GM12878 (cell line): ENCODE results near the gene ATP13A2. TPM values are rescaled to one million over a fixed set of nuclear protein-coding genes. Genes with fewer than 3 reads are reported as not detected.

Source experiments
- ATAC-seq: fragments of 200-7000 bp; cut with Tn5 transposase; 3 replicates; pipeline ENCODE4 v1.9.1; 2020; ENCODE audit warnings: mild to moderate bottlenecking, moderate library complexity
- BruUV-seq: library from RNA; stranded (reverse); fragments of 400-500 nt; replicated peaks from 2 replicates; lab custom pipeline; 2021; lab: Mats Ljungman, UMichigan
- CTCF ChIA-PET: fragments of 300-600 bp; sonication (Branson Sonifier 250); formaldehyde crosslinking; extraction: SDS; loops from one replicate; lab custom pipeline; 2021; ENCODE audit warnings: inconsistent platforms; lab: Yijun Ruan, JAX
- POLR2A ChIA-PET: fragments of 350-600 bp; formaldehyde crosslinking; extraction: SDS; loops from one replicate; lab custom pipeline; 2021; ENCODE audit warnings: inconsistent platforms; lab: Charles Lee
- RAD21 ChIA-PET: fragments of 300-600 bp; sonication (Branson Sonifier 250); formaldehyde crosslinking; loops from one replicate; lab custom pipeline; 2023; ENCODE audit warnings: antibody characterized with exemption; ENCODE audit not compliant: unreplicated experiment; lab: Charles Lee
- SMC1A ChIA-PET: fragments of 300-600 bp; sonication (Branson Sonifier 250); formaldehyde crosslinking; loops from one replicate; lab custom pipeline; 2023; ENCODE audit not compliant: unreplicated experiment, uncharacterized antibody; lab: Charles Lee
- DNase-seq: peaks from one replicate; pipeline ENCODE4 v3.0.0-alpha.2; 2011; ENCODE audit warnings: low read depth, low spot score
- FAIRE-seq: peaks from 3 replicates; lab custom pipeline; 2011; peaks lifted over from hg19 to GRCh38; lab: Jason Lieb, UNC
- H2AFZ ChIP-seq: 2 replicates; pipeline ENCODE4 v1.6.0; 2011; ENCODE audit warnings: low read depth, low read length, control low read depth; ENCODE audit not compliant: control insufficient read depth
- H3K27ac ChIP-seq: 2 replicates; pipeline ENCODE4 v1.5.1; 2011; ENCODE audit warnings: control low read depth; ENCODE audit not compliant: control insufficient read depth, insufficient read depth
- H3K27me3 ChIP-seq, 2 experiments: replicated peaks in 1 of 2; 2 replicates each; pipeline versions ENCODE4 v1.6.0 to v1.6.1; 2011; ENCODE audit warnings: low read length in 1 of 2; ENCODE audit not compliant: control insufficient read depth in 2 of 2, insufficient read depth in 2 of 2
- H3K36me3 ChIP-seq, 2 experiments: 2 replicates each; pipeline ENCODE4 v1.5.1; 2011; ENCODE audit warnings: low read length in 1 of 2; ENCODE audit not compliant: control insufficient read depth in 2 of 2, insufficient read depth in 2 of 2
- H3K4me1 ChIP-seq: 2 replicates; pipeline ENCODE4 v1.6.1; 2011; ENCODE audit warnings: mild to moderate bottlenecking, low read length, moderate library complexity, mixed read lengths; ENCODE audit not compliant: control insufficient read depth, insufficient read depth
- H3K4me2 ChIP-seq: 2 replicates; pipeline ENCODE4 v1.6.0; 2011; ENCODE audit warnings: control low read depth; ENCODE audit not compliant: control insufficient read depth, insufficient read depth
- H3K4me3 ChIP-seq: fragments of 200-600 bp; sonication (generic); 2 replicates; pipeline ENCODE4 v1.5.1; 2016
- H3K79me2 ChIP-seq: 2 replicates; pipeline ENCODE4 v1.6.0; 2011; ENCODE audit warnings: low read length; ENCODE audit not compliant: control insufficient read depth, insufficient read depth
- H3K9ac ChIP-seq: 2 replicates; pipeline ENCODE4 v1.8.0; 2011; ENCODE audit warnings: low read length, control low read depth, mixed read lengths; ENCODE audit not compliant: control insufficient read depth, insufficient read depth
- H3K9me3 ChIP-seq: replicated peaks from 3 replicates; pipeline ENCODE4 v1.5.1; 2011; ENCODE audit warnings: mild to moderate bottlenecking, low read length; ENCODE audit not compliant: control insufficient read depth, insufficient read depth
- H4K20me1 ChIP-seq: 2 replicates; pipeline ENCODE4 v1.6.0; 2011; ENCODE audit not compliant: control insufficient read depth, insufficient read depth
- BMI1 ChIP-seq: fragments of 450-650 bp; IDR thresholded peaks from 2 replicates; pipeline ENCODE4 v1.6.1; 2016; ENCODE audit warnings: mild to moderate bottlenecking, moderate library complexity, borderline replicate concordance
- CEBPB ChIP-seq, 2 experiments: fragments of 150-350 bp in 1 of 2; IDR thresholded peaks; 2 replicates each; pipeline ENCODE4 v1.6.1; 2012 to 2014; ENCODE audit warnings: low read depth in 2 of 2, low read length in 2 of 2, borderline replicate concordance in 1 of 2, inconsistent platforms in 1 of 2
- CTCF ChIP-seq, 3 experiments: IDR thresholded peaks in 2 of 3; conservative IDR thresholded peaks in 1 of 3; 2 replicates each; pipeline ENCODE4 v1.5.1; 2011; ENCODE audit warnings: low read depth in 3 of 3, low read length in 3 of 3, mild to moderate bottlenecking in 3 of 3, control low read depth in 2 of 3, moderate library complexity in 2 of 3, inconsistent platforms in 1 of 3, mixed read lengths in 1 of 3; ENCODE audit not compliant: control insufficient read depth in 2 of 3, insufficient read depth in 1 of 3; ENCODE audit errors: extremely low read depth in 1 of 3
- LARP7 ChIP-seq: fragments of 450-650 bp; IDR thresholded peaks from 2 replicates; pipeline ENCODE4 v1.6.1; 2017; ENCODE audit warnings: mild to moderate bottlenecking
- NFXL1 ChIP-seq: fragments of 450-650 bp; IDR thresholded peaks from 2 replicates; pipeline ENCODE4 v1.6.1; 2017; ENCODE audit warnings: antibody characterized with exemption, mild to moderate bottlenecking, borderline replicate concordance
- NR2C1 ChIP-seq: fragments of 450-650 bp; IDR thresholded peaks from 2 replicates; pipeline ENCODE4 v1.6.1; 2017; ENCODE audit warnings: antibody characterized with exemption, mild to moderate bottlenecking, moderate library complexity
- PKNOX1 ChIP-seq: fragments of 450-650 bp; IDR thresholded peaks from 2 replicates; pipeline ENCODE4 v1.6.1; 2016; ENCODE audit warnings: mild to moderate bottlenecking
- POLR2AphosphoS5 ChIP-seq: IDR thresholded peaks from 2 replicates; pipeline ENCODE4 v1.6.1; 2011; ENCODE audit warnings: mild to moderate bottlenecking, low read length, inconsistent platforms
- STAT3 ChIP-seq: IDR thresholded peaks from 2 replicates; pipeline ENCODE4 v1.6.1; 2011; ENCODE audit warnings: low read depth, low read length, improper control_type of control experiment
- ZBTB4 ChIP-seq: fragments of 450-650 bp; formaldehyde crosslinking; IDR thresholded peaks from 2 replicates; pipeline ENCODE4 v1.4.0; 2022; ENCODE audit warnings: mild to moderate bottlenecking, moderate library complexity
- ZBTB40 ChIP-seq: fragments of 450-650 bp; IDR thresholded peaks from 2 replicates; pipeline ENCODE4 v1.6.1; 2016; ENCODE audit warnings: mild to moderate bottlenecking, moderate library complexity, borderline replicate concordance
- WGBS: methylation state at CpG from one replicate; pipeline ENCODE4 v1.1.6; 2016; ENCODE audit warnings: low lambda C conversion rate; ENCODE audit not compliant: insufficient replicate concordance, insufficient coverage; ENCODE audit errors: missing lambda C conversion rate; 5-methylcytosine and 5-hydroxymethylcytosine counted together
- in situ Hi-C: fragments of 300-500 bp; cut with MboI; formaldehyde crosslinking; loops from 9 replicates; pipeline ENCODE4 v1.14.3; 2018; ENCODE audit warnings: mixed read lengths
- intact Hi-C: fragments of 100-400 bp; cut with micrococcal nuclease; formaldehyde crosslinking; loops from one replicate; pipeline ENCODE4 v1.14.2; 2022; ENCODE audit not compliant: unreplicated experiment
- polyA plus RNA-seq, 11 experiments: library from polyadenylated mRNA; depleted of rRNA in 4 of 11; unstranded in 6 of 11; stranded (reverse) in 5 of 11; fragments of >200 nt; fragmentation: Nextera tagmentation in 4 of 11; fragmentation: Illumina TruSeq in 1 of 11; extraction: Ambion mirVana in 4 of 11; extraction: Trizol in 1 of 11; gene quantifications; 1 replicate in 1 of 11; 2 replicates in 10 of 11; pipeline versions ENCODE4 v1.2.1 to v1.2.3, GENCODE V29; 2011 to 2016; ENCODE audit warnings: inconsistent platforms in 2 of 11, missing spikeins in 2 of 11, low read depth in 1 of 11
- total RNA-seq, 4 experiments: library from RNA; depleted of rRNA in 3 of 4; stranded (reverse); fragments of >200 nt in 3 of 4; fragmentation: Illumina TruSeq in 1 of 4; extraction: Trizol in 1 of 4; gene quantifications; 2 replicates each; pipeline versions ENCODE4 v1.2.1 to v1.2.3, GENCODE V29; 2013 to 2021

ATP13A2 gene
- total and polyA plus RNA-seq, 10 of the 15 experiments (the other 5 are each of a cell fraction or from before 2014, with no cell fraction given): 0.24 to 30.5 (median 8.0) TPM

GRCh38 chr1:17024721-17025120 lies 13.0 kb upstream of the ATP13A2 start:
- H3K79me2 ChIP-seq: no peaks in the 10 kb centered on the region
- 0 out of 2 replicates have a peak overlapping the region, but pooled peaks have one; percentile 10 for H3K27ac ChIP-seq
- no peak overlapping the region for H3K9ac ChIP-seq
- no peak overlapping the region for H3K4me2 ChIP-seq
- no peak overlapping the region for H3K4me3 ChIP-seq
- H3K4me1 ChIP-seq: peaks cover 18% of the 10 kb centered on the region
- peaks cover 27 to 53% of the 10 kb centered on the region in 2 experiments for H3K36me3 ChIP-seq
- 100% methylated on average over 1 of the region's 1 CpG for WGBS
- DNase-seq (no peak), FAIRE-seq (no peak), ATAC-seq (no peak)
- intact Hi-C loops (no loop called here), in situ Hi-C loops (no loop called here)
- no peaks in the 10 kb centered on the region for H3K9me3 ChIP-seq
- RAD21 ChIA-PET: no interaction called here
- CTCF ChIA-PET: interaction anchor here (0.7 kb wide), 1 partner anchor 65 kb away, joined by 3 read pairs; no protein-coding TSS in a partner anchor
- SMC1A ChIA-PET: interaction anchor here (0.6 to 1.6 kb wide), 2 partner anchors 21 to 1501 kb away, joined by 3 to 5 read pairs; partner anchors contain the start of gene CASP9
- POLR2A ChIA-PET: no interaction called here
- BruUV-seq: no TSS peak
- H3K27me3 ChIP-seq: no peaks in the 10 kb centered on the region
- H2AFZ ChIP-seq: no peak overlapping the region
- no peaks in the 10 kb centered on the region for H4K20me1 ChIP-seq
- TF ChIP-seq NFXL1 (no peak), ZBTB4 (CRISPR knock-in tag) (no peak), CTCF (IDR thresholded peaks at IDR 0.05 in 2 of 3, conservative IDR thresholded peaks at IDR 0.05 in 1 of 3; ENCODE audit: control insufficient read depth in 2 of 3, extremely low read depth in 1 of 3, insufficient read depth in 1 of 3, low read depth in 3 of 3, low read length in 3 of 3) (no peak), STAT3 (no peak), CEBPB (IDR thresholded peaks at IDR 0.05; ENCODE audit: borderline replicate concordance in 1 of 2, low read depth in 2 of 2, low read length in 2 of 2) (no peak), LARP7 (no peak), POLR2AphosphoS5 (no peak), BMI1 (no peak), ZBTB40 (no peak), NR2C1 (no peak), PKNOX1 (no peak)
